Measurements from ENCODE around the gene NELFCD. TPM values are rescaled to one million over a fixed set of nuclear protein-coding genes. Genes with fewer than 3 reads are reported as not detected.

Gene NELFCD
- total RNA-seq, 3 donors from 2014 or later, result 50.1 to 78.7 (median 77.7) TPM

DNA sequence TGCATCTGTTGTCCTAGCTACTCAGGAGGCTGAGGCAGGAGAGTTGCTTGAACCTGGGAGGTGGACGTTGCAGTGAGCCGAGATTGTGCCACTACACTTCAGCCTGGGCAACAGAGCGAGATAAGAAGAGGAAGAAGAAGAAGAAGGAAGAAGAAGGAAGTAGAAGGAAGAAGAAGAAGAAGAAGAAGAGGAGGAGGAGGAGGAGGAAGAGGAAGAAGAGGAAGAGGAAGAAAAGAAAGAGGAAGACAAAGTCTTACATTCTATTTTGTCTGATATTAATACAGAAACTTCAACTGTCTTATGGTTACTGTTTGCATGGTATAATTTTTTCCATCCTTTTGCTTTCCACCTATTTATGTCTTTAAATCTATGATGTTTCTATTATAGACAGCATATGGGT lies 7.2 kb upstream of the NELFCD start:
- no peak for DNase-seq (ENCODE audit: low spot score in 2 of 2)
- no peak overlapping the region for H3K4me3 ChIP-seq
- H3K9me3 ChIP-seq, result peaks cover 6 to 11% of the 10 kb centered on the region in 2 donors
- TF ChIP-seq CTCF (IDR thresholded peaks at IDR 0.05), result no peak
- no peak for TF ChIP-seq POLR2A (IDR thresholded peaks at IDR 0.05)
- no peak for TF ChIP-seq POLR2AphosphoS5 (IDR thresholded peaks at IDR 0.05)
- H3K4me1 ChIP-seq, result no peaks in the 10 kb centered on the region
- no peak overlapping the region for H3K27ac ChIP-seq
- H3K36me3 ChIP-seq, result no peaks in the 10 kb centered on the region
- no peaks in the 10 kb centered on the region for H3K27me3 ChIP-seq
- intact Hi-C loops (cut with DNase I; ENCODE audit: low total_unique reads), result no loop called here

- Histone ChIP-seq H3K4me3 (no peak overlapping the region), H3K9me3 (peaks cover 6 to 11% of the 10 kb centered on the region in 2 donors), H3K36me3 (no peaks in the 10 kb centered on the region), H3K27ac (no peak overlapping the region), H3K4me1 (no peaks in the 10 kb centered on the region), H3K27me3 (no peaks in the 10 kb centered on the region)
- no peak for DNase-seq (ENCODE audit: low spot score in 2 of 2)
- no peak for TF ChIP-seq POLR2A (IDR thresholded peaks at IDR 0.05)
- TF ChIP-seq POLR2AphosphoS5 (IDR thresholded peaks at IDR 0.05), result no peak
- TF ChIP-seq CTCF (IDR thresholded peaks at IDR 0.05), result no peak
- intact Hi-C loops (cut with DNase I; ENCODE audit: low total_unique reads), result no loop called here
These were observed 5.7 kb upstream of the NELFCD start for GRCh38 chr20:58975353-58975752.

GRCh38 chr20:58976061-58976730 lies 4.9 kb upstream of the NELFCD start:
- intact Hi-C loops (cut with DNase I; ENCODE audit: low total_unique reads), result no loop called here
- Histone ChIP-seq H3K9me3 (peaks cover 6 to 11% of the 10 kb centered on the region in 2 donors), H3K4me1 (no peaks in the 10 kb centered on the region), H3K27ac (no peak overlapping the region), H3K4me3 (no peak overlapping the region), H3K36me3 (no peaks in the 10 kb centered on the region), H3K27me3 (no peaks in the 10 kb centered on the region)
- TF ChIP-seq CTCF (IDR thresholded peaks at IDR 0.05), result no peak
- TF ChIP-seq POLR2A (IDR thresholded peaks at IDR 0.05), result no peak
- TF ChIP-seq POLR2AphosphoS5 (IDR thresholded peaks at IDR 0.05), result no peak
- DNase-seq (ENCODE audit: low spot score in 2 of 2), result no peak

GRCh38 chr20:58978351-58979190 lies 2.5 kb upstream of the NELFCD start:
- TF ChIP-seq CTCF (IDR thresholded peaks at IDR 0.05), result no peak
- TF ChIP-seq POLR2AphosphoS5 (IDR thresholded peaks at IDR 0.05), result no peak
- no peak for TF ChIP-seq POLR2A (IDR thresholded peaks at IDR 0.05)
- DNase-seq (ENCODE audit: low spot score in 2 of 2), result no peak
- Histone ChIP-seq H3K27ac (no peak overlapping the region), H3K36me3 (no peaks in the 10 kb centered on the region), H3K4me1 (no peaks in the 10 kb centered on the region), H3K4me3 (no peak overlapping the region), H3K27me3 (no peaks in the 10 kb centered on the region), H3K9me3 (peaks cover 6 to 11% of the 10 kb centered on the region in 2 donors)
- intact Hi-C loops (cut with DNase I; ENCODE audit: low total_unique reads), result no loop called here
